ENCODE data around the gene MYPN. TPM values are rescaled to one million over a fixed set of nuclear protein-coding genes. Genes with fewer than 3 reads are reported as not detected.

Gene MYPN
- total and polyA plus RNA-seq, 2 experiments from 2014 or later, result not detected

GRCh38 chr10:68172324-68172723 lies 63.0 kb downstream of the MYPN start:
- Histone ChIP-seq H3K79me2 (no peaks in the 10 kb centered on the region), H3K36me3 (replicated peaks; ENCODE audit: insufficient read depth, low read depth) (no peaks in the 10 kb centered on the region), H3K4me2 (no peak overlapping the region), H4K20me1 (ENCODE audit: insufficient read depth, poor library complexity, severe bottlenecking) (no peaks in the 10 kb centered on the region), H3K9me2 (replicated peaks; ENCODE audit: insufficient read depth) (no peaks in the 10 kb centered on the region), H3K4me1 (ENCODE audit: insufficient read depth) (no peaks in the 10 kb centered on the region), H3K9me3 (ENCODE audit: low read depth) (no peaks in the 10 kb centered on the region), H3K4me3 (no peak overlapping the region), H2AFZ (no peak overlapping the region), H3K27me3 (no peaks in the 10 kb centered on the region), H3K27ac (no peak overlapping the region)
- TF ChIP-seq EZH2phosphoT487 (IDR thresholded peaks at IDR 0.05; ENCODE audit: low read depth, severe bottlenecking, unreplicated experiment), result no peak
- TF ChIP-seq CTCF (IDR thresholded peaks at IDR 0.05; ENCODE audit: poor library complexity), result no peak
- no peak for TF ChIP-seq EZH2 (IDR thresholded peaks at IDR 0.05; ENCODE audit: borderline replicate concordance)
- no peak for DNase-seq (ENCODE audit: low spot score)
- WGBS (ENCODE audit: low lambda C conversion rate, missing lambda C conversion rate), result 92% methylated on average over 2 of the region's 2 CpGs

DNA sequence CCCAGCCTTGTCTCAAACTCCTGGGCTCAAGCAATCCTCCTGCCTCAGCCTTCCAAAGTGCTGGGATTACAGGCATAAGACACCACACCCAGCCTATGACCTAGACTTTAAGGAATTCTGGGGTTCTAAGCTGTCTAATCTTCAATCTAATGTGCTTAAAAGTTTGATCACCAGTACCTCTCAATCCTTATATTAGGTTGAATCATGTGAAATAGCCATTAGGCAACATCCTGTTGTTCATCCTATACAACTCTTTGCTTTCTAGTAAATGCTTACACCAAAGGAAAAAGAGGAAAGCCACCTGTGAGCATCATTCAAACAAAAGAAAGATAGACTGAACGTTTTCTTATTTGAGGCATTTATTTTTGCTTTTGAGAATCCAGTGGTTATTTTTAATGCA lies 66.7 kb downstream of the MYPN start:
- H3K4me3 ChIP-seq, result no peak overlapping the region
- no peaks in the 10 kb centered on the region for H3K79me2 ChIP-seq
- no peaks in the 10 kb centered on the region for H3K36me3 ChIP-seq (replicated peaks; ENCODE audit: insufficient read depth, low read depth)
- H3K27ac ChIP-seq, result no peak overlapping the region
- no peaks in the 10 kb centered on the region for H3K9me3 ChIP-seq (ENCODE audit: low read depth)
- TF ChIP-seq EZH2phosphoT487 (IDR thresholded peaks at IDR 0.05; ENCODE audit: low read depth, severe bottlenecking, unreplicated experiment) (no peak), EZH2 (IDR thresholded peaks at IDR 0.05; ENCODE audit: borderline replicate concordance) (no peak), CTCF (IDR thresholded peaks at IDR 0.05; ENCODE audit: poor library complexity) (no peak)
- no peak overlapping the region for H3K4me2 ChIP-seq
- H3K4me1 ChIP-seq (ENCODE audit: insufficient read depth), result no peaks in the 10 kb centered on the region
- no peak for DNase-seq (ENCODE audit: low spot score)
- WGBS (ENCODE audit: low lambda C conversion rate, missing lambda C conversion rate), result 78% methylated on average over 1 of the region's 1 CpG
- no peaks in the 10 kb centered on the region for H3K27me3 ChIP-seq
- no peaks in the 10 kb centered on the region for H4K20me1 ChIP-seq (ENCODE audit: insufficient read depth, poor library complexity, severe bottlenecking)
- H2AFZ ChIP-seq, result no peak overlapping the region
- no peaks in the 10 kb centered on the region for H3K9me2 ChIP-seq (replicated peaks; ENCODE audit: insufficient read depth)

DNA sequence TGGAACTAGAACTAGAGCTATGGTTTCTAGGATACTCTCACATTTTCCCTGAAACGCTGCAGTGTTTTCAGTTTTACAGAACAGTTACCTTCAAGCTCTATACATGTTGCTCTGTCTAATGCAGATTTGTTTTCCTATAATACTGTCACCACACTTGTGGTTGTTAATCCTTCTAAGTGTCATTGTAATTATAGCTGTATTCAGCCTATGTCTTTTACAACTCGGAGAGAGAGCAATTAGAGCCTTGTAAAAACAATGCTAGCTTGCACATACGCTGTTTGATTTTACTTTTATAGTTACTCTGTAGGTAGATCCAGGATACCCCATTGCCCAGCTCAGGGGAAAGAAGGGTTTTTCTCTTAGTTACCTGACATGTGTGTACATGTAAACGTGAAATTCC lies 67.5 kb downstream of the MYPN start:
- no peak for TF ChIP-seq CTCF (IDR thresholded peaks at IDR 0.05; ENCODE audit: poor library complexity)
- TF ChIP-seq EZH2 (IDR thresholded peaks at IDR 0.05; ENCODE audit: borderline replicate concordance), result no peak
- no peak for TF ChIP-seq EZH2phosphoT487 (IDR thresholded peaks at IDR 0.05; ENCODE audit: low read depth, severe bottlenecking, unreplicated experiment)
- H3K27me3 ChIP-seq, result no peaks in the 10 kb centered on the region
- no peak overlapping the region for H2AFZ ChIP-seq
- H3K9me2 ChIP-seq (replicated peaks; ENCODE audit: insufficient read depth), result no peaks in the 10 kb centered on the region
- no peaks in the 10 kb centered on the region for H3K79me2 ChIP-seq
- 60% methylated on average over 4 of the region's 4 CpGs for WGBS (ENCODE audit: low lambda C conversion rate, missing lambda C conversion rate)
- no peaks in the 10 kb centered on the region for H3K36me3 ChIP-seq (replicated peaks; ENCODE audit: insufficient read depth, low read depth)
- no peaks in the 10 kb centered on the region for H3K4me1 ChIP-seq (ENCODE audit: insufficient read depth)
- no peaks in the 10 kb centered on the region for H4K20me1 ChIP-seq (ENCODE audit: insufficient read depth, poor library complexity, severe bottlenecking)
- no peak overlapping the region for H3K4me2 ChIP-seq
- H3K9me3 ChIP-seq (ENCODE audit: low read depth), result no peaks in the 10 kb centered on the region
- H3K27ac ChIP-seq, result no peak overlapping the region
- H3K4me3 ChIP-seq, result no peak overlapping the region
- DNase-seq (ENCODE audit: low spot score), result no peak

DNA sequence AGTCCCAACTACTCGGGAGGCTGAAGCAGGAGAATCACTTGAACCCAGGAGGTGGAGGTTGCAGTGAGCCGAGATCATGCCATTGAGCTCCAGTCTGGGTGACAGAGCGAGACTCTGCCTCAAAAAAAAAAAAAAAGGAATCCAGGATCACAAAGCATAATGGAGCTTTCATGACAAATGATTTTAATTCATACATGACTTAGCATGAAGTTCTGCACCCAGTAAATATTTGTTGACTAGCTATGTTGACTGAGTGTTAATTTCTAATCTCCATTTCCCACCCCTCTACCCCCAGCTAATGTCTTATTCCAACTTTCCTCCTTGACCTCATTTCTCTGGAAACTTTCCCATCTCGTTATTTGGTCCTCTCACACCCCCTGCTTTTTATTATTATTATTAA lies 69.3 kb downstream of the MYPN start:
- no peaks in the 10 kb centered on the region for H4K20me1 ChIP-seq (ENCODE audit: insufficient read depth, poor library complexity, severe bottlenecking)

More for the DNA sequence above, 69.3 kb downstream of the MYPN start:
- Histone ChIP-seq H3K4me2 (no peak overlapping the region), H3K79me2 (no peaks in the 10 kb centered on the region), H3K9me3 (ENCODE audit: low read depth) (no peaks in the 10 kb centered on the region), H3K9me2 (replicated peaks; ENCODE audit: insufficient read depth) (no peaks in the 10 kb centered on the region), H3K27ac (no peak overlapping the region), H2AFZ (no peak overlapping the region), H3K4me3 (no peak overlapping the region), H3K4me1 (ENCODE audit: insufficient read depth) (no peaks in the 10 kb centered on the region), H3K27me3 (no peaks in the 10 kb centered on the region), H3K36me3 (replicated peaks; ENCODE audit: insufficient read depth, low read depth) (no peaks in the 10 kb centered on the region)
- DNase-seq (ENCODE audit: low spot score), result no peak
- WGBS (ENCODE audit: low lambda C conversion rate, missing lambda C conversion rate), result 84% methylated on average over 4 of the region's 4 CpGs
- no peak for TF ChIP-seq EZH2 (IDR thresholded peaks at IDR 0.05; ENCODE audit: borderline replicate concordance)
- TF ChIP-seq EZH2phosphoT487 (IDR thresholded peaks at IDR 0.05; ENCODE audit: low read depth, severe bottlenecking, unreplicated experiment), result no peak
- no peak for TF ChIP-seq CTCF (IDR thresholded peaks at IDR 0.05; ENCODE audit: poor library complexity)

Data from hepatocyte (in vitro differentiated cells).